A549 treated with AZD9567 at 1 μM for 4 hours (cell line): ENCODE data around the gene LGALS9. TPM values are rescaled to one million over a fixed set of nuclear protein-coding genes. Genes with fewer than 3 reads are reported as not detected.

Experiments used
- total RNA-seq: library from RNA; stranded (reverse); fragments of 200-300 nt; extraction: Qiagen RNA extraction; gene quantifications from 5 replicates; pipeline ENCODE4 v1.2.3, GENCODE V29; 2022; ENCODE audit not compliant: insufficient read depth

LGALS9 gene
- total RNA-seq: 1.1 to 1.8 TPM (median 1.4 TPM) in 4 of 5 replicates, not detected in the other

GRCh38 chr17:27630607-27631410 lies at the start of gene LGALS9:
Gene LGALS9 (plus strand): TSS chr17:27631188. CDS start chr17:27631266, 78 bp downstream.

Other genes starting within 250 kb of the LGALS9 start
- gene KSR1, start 174.7 kb upstream of the LGALS9 start, total RNA-seq: 11.3 to 23.4 TPM (median 14.6 TPM) in 5 replicates
- gene NOS2, start 169.3 kb downstream of the LGALS9 start, total RNA-seq: 0.15 to 0.21 TPM (median 0.19 TPM) in 4 of 5 replicates, not detected in the other